Fibroblast of mammary gland (primary cell): ENCODE data around the gene ABCG1.
"Not testable (repeated sequence)": the region's sequence is repeated elsewhere in the genome, so short reads cannot be mapped to it uniquely, and the experiment has no call there.

Source experiments
- DNase-seq: peaks from one replicate; pipeline ENCODE4 v3.0.0-alpha.2; 2010; ENCODE audit warnings: low read depth
- H3K4me3 ChIP-seq: 2 replicates; pipeline ENCODE4 v1.5.1; 2011; ENCODE audit warnings: low read depth, mild to moderate bottlenecking, low read length, moderate library complexity; ENCODE audit not compliant: control insufficient read depth
- TF ChIP-seq, protein P1 (sequence below): conservative IDR thresholded peaks from 2 replicates; pipeline ENCODE4 v1.5.1; 2011; ENCODE audit warnings: low read depth, low read length, inconsistent platforms; ENCODE audit not compliant: control insufficient read depth, insufficient read depth

The ABCG1 gene

DNA sequence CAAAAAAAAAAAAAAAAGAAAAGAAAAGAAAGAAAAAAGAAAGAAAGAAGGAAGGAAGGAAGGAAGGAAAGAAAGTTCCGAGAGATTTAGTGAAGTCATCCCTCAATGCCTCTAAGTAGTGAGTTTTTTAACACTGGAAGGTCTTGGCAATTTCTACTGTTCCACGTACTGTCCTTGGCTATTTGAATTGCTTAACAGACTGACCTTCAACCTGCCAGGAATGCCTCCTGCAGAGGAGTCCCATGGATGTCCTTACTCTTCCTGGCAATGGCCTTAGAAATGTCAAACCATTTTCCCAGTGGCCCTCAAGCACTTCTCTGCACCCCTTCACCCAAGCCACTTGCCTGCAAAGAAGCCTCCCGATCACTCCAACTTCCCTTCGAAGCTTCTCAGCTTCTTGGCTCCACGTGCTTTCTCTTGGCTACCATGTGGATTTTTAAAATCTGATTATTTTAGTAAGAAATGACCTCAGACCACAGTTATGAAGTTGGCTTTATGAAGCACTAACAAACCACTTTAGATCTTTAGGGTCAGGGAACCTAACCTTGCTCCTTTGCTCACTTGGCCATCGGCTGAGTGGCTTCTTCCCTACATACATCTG is 43.7 kb upstream of the ABCG1 start:
- H3K4me3 ChIP-seq: no peak overlapping the region
- TF ChIP-seq, protein P1, sequence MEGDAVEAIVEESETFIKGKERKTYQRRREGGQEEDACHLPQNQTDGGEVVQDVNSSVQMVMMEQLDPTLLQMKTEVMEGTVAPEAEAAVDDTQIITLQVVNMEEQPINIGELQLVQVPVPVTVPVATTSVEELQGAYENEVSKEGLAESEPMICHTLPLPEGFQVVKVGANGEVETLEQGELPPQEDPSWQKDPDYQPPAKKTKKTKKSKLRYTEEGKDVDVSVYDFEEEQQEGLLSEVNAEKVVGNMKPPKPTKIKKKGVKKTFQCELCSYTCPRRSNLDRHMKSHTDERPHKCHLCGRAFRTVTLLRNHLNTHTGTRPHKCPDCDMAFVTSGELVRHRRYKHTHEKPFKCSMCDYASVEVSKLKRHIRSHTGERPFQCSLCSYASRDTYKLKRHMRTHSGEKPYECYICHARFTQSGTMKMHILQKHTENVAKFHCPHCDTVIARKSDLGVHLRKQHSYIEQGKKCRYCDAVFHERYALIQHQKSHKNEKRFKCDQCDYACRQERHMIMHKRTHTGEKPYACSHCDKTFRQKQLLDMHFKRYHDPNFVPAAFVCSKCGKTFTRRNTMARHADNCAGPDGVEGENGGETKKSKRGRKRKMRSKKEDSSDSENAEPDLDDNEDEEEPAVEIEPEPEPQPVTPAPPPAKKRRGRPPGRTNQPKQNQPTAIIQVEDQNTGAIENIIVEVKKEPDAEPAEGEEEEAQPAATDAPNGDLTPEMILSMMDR: no peak
- DNase-seq: peak; percentile 40

DNA sequence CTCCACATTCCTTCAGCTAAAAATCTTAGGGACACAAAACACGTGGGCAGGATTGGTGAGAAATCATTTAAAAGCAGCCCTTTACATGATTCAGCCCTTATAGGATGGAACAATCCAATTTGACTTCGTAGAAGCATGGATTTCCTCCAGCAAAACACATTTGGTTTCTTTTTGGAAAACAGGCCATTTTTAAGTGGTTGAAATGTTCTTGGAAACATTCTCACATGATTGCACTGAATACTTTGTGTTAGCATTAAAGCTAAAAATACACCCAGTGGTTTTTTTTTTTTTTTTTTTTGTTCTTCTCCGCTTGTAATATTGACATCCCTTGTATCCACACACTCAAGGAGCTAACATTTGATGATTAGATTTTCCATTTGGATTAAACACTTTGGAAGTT is 42.1 kb upstream of the ABCG1 start:
- H3K4me3 ChIP-seq: no peak overlapping the region
- DNase-seq: peak; percentile 39
- TF ChIP-seq, protein P1: no peak

DNA sequence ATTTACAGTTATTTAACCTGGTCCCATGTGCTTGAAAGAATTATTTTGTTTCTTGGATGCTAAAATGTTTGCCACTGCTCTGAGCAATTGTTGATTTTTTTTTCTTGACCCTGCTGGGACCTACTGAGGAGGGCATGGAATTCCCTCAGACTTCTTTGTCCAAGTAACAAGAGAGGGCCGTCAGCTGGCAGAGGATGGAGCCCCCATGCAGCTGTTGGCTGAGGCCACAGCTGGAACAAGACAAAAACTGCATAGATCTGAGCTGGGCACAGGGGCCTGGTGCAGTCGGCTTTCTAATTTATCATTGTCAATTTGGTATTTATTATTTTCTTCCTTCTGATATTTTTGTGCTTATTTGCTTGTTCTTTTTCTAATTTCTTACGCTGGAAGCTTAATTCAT is 39.6 kb upstream of the ABCG1 start:
- TF ChIP-seq, protein P1: no peak

DNA sequence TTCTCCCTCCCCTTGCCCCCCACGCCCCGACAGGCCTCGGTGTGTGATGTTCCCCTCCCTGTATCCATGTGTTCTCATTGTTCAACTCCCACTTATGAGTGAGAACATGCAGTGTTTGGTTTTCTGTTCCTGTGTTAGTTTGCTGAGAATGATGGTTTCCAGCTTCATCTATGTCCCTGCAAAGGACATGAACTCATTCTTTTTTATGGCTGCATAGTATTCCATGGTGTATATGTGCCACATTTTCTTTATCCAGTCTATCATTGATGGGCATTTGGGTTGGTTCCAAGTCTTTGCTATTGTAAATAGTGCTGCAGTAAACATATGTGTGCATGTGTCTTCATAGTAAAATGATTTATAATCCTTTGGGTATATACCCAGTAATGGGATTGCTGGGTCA is 38.9 kb upstream of the ABCG1 start:
- not testable (repeated sequence) for DNase-seq, H3K4me3 ChIP-seq

More for the DNA sequence above, 39.6 kb upstream of the ABCG1 start:
- no peak for DNase-seq
- H3K4me3 ChIP-seq: no peak overlapping the region

DNA sequence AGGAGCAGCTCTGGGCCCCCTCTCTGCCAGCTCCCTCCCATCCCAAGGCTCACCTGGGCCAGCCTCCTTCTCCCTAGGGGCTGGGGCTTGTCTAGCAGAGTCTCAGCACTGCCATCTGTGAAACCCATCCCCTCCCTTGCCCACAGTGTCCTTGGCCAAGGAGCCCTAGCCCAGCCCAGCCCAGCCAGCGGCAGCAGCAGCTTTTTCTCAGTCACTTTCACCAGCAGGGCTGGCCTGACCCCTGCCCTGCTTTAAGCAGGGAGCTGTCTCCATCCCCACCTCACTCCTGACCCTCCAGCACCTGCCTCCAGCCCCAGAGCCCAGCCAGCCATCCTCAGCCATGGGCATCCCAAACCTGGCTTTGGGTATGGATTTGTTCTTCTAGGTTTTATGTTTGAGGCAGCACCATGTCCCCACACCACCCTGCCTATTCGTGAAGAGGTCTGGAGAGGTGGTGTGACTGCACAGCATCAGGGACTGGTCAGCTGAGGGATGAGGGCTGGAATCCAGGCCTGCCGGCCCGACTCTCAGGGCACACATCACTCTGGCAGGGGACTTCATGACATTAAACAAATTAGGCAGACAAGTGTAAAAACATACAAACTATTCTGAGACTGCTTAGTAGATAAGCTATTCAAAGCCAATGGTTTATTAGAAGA is 36.1 kb upstream of the ABCG1 start:
- DNase-seq: no peak
- H3K4me3 ChIP-seq: no peak overlapping the region
- TF ChIP-seq, protein P1: no peak

DNA sequence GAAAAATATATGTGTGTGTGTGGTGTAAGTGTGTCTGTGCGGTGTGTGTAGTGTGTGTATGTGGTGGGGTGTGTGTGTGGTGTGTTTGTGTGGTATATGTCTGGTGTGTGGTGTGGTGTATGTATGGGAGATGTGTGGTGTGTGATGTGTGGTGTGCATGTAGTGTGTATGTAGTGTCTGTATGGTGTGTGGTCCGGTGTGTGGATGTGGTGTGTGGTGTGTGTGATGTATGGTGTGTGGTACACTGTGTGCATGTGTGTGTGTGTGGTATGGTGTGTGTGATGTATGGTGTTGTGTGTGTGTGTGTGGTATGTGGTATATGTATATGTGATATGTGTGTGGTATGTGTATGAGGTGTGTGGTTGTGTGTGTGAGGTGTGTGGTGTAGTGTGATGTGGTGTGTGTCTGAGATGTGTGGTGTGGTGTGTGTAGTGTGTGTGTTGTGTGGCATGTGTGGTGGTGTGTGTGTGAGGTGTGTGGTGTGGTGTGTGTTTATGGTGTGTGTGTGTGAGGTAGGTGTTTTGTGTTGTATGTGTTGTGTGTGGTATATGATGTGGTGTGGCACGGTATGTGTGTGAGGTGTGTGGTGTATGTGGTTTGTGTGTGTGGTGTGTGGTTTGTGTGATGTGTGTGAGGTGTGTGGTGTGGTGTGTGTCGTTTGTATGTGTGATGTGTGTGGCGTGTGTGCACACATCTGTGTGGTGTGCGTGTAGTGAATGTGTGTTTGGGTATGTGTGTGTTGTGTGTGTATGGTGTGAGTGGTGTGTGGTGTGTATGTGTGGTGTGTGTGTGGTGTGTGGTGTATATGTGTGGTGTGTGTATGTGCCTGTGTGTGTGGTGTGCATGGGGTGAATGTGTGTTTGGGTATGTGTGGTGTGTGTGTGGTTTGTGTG is 35.3 kb upstream of the ABCG1 start:
- TF ChIP-seq, protein P1: no peak

DNA sequence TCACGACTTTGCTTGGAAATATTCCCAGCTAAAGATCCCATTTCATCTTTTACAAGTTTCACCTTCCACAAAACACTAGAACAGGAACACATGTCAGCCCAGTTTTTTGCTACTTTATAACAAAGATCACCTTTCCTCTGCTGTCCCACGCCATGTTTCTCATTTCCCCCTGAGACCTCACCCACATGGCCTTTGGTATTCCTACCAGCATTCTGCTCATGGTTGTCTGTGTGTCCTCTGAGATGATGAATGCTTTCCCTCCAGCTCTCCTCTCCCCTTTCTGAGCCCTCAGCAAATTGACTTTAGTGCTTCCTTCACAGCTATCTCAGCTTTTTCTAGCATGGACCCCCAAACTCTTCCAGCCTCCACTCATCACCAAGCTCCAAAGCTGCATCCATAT is 32.3 kb upstream of the ABCG1 start:
- H3K4me3 ChIP-seq: no peak overlapping the region
- TF ChIP-seq, protein P1: no peak
- no peak for DNase-seq

More for the DNA sequence above, 35.3 kb upstream of the ABCG1 start:
- DNase-seq: no peak
- H3K4me3 ChIP-seq: no peak overlapping the region
